Heart left ventricle (tissue), 16 donors: ENCODE measurements around the gene PHKG2. TPM values are rescaled to one million over a fixed set of nuclear protein-coding genes. Genes with fewer than 3 reads are reported as not detected.

Source experiments
- ATAC-seq, 4 donors: fragments of 200-7000 bp; cut with Tn5 transposase; one replicate each; pipeline ENCODE4 v1.9.1; 2020 to 2022; ENCODE audit warnings: moderate library complexity in 4 of 4, mild to moderate bottlenecking in 3 of 4, moderate number of reproducible peaks in 1 of 4
- DNase-seq, 5 donors: peaks; one replicate each; pipeline ENCODE4 v3.0.0-alpha.2; 2020
- H3K27ac ChIP-seq, 12 donors: fragments of 200-600 bp; sonication (generic) in 4 of 12; one replicate each; pipeline versions ENCODE4 v1.5.0 to v1.8.0; 2016 to 2022; ENCODE audit warnings: mild to moderate bottlenecking in 2 of 12
- H3K27me3 ChIP-seq, 9 donors: fragments of 200-600 bp; sonication (generic) in 2 of 9; one replicate each; pipeline versions ENCODE4 v1.5.1 to v1.8.0; 2016 to 2022; ENCODE audit warnings: mild to moderate bottlenecking in 3 of 9
- H3K36me3 ChIP-seq, 9 donors: fragments of 200-600 bp; sonication (generic) in 2 of 9; one replicate each; pipeline versions ENCODE4 v1.5.0 to v1.8.0; 2018 to 2022; ENCODE audit warnings: mild to moderate bottlenecking in 2 of 9
- H3K4me1 ChIP-seq, 12 donors: fragments of 200-600 bp; sonication (generic) in 4 of 12; one replicate each; pipeline versions ENCODE4 v1.5.0 to v1.8.0; 2016 to 2022; ENCODE audit warnings: mild to moderate bottlenecking in 3 of 12
- H3K4me3 ChIP-seq, 12 donors: fragments of 200-600 bp; sonication (generic) in 4 of 12; one replicate each; pipeline versions ENCODE4 v1.5.0 to v1.8.0; 2017 to 2022; ENCODE audit warnings: mild to moderate bottlenecking in 9 of 12, moderate library complexity in 4 of 12
- H3K9me3 ChIP-seq, 12 donors: fragments of 200-600 bp; sonication (generic) in 4 of 12; one replicate each; pipeline versions ENCODE4 v1.5.0 to v1.8.0; 2016 to 2022; ENCODE audit warnings: mild to moderate bottlenecking in 1 of 12
- CTCF ChIP-seq, 12 donors: fragments of 200-600 bp; sonication (generic) in 4 of 12; IDR thresholded peaks; one replicate each; pipeline versions ENCODE4 v1.5.0 to v1.8.0; 2018 to 2022; ENCODE audit warnings: antibody characterized with exemption in 12 of 12, mild to moderate bottlenecking in 5 of 12
- POLR2A ChIP-seq, 2 donors: fragments of 450-650 bp; IDR thresholded peaks; one replicate each; pipeline ENCODE4 v1.6.1; 2017; ENCODE audit warnings: antibody characterized with exemption in 2 of 2, mild to moderate bottlenecking in 2 of 2, moderate library complexity in 2 of 2
- WGBS, 4 donors: extraction: QIAGEN DNeasy Blood & Tissue Kit in 2 of 4; methylation state at CpG; one replicate each; pipeline versions ENCODE4 v1.1.5 to v1.1.7; 2013 to 2018; 5-methylcytosine and 5-hydroxymethylcytosine counted together
- intact Hi-C, 10 donors: fragments of 100-400 bp; cut with DNase I; formaldehyde crosslinking; loops; one replicate each; pipeline versions ENCODE4 v1.11.1 to v1.14.2; 2022
- polyA plus RNA-seq, 2 donors: library from polyadenylated mRNA; stranded (reverse); fragments of 200-250 nt; gene quantifications; one replicate each; pipeline ENCODE4 v1.2.3, GENCODE V29; 2013
- total RNA-seq, 9 donors: library from RNA; depleted of rRNA in 2 of 9; stranded (reverse); fragments of >200 nt in 2 of 9; fragmentation: NEBNext Ultra II Directional in 3 of 9; extraction: Animal tissue kit (Norgen Biotek cat#: 25700) in 3 of 9; gene quantifications; one replicate each; pipeline versions ENCODE4 v1.1.0 to v1.2.4, GENCODE V29; 2016 to 2023
- donor health status: ischemic (EF 13 %, LVEDD 7.1; RV severe dilation, severe dysfunction).
- donor health status: healthy with polysubstance abuse.
- donor health status: DM: no; HTN: yes; CAD: no.
- donor health status: DM: no; HTN: no; CAD: no.
- donor health status: ischemic (EF 25% LVEDD 6.9; RV normal size, moderate dysfunction).
- donor health status: ischemic (EF 25% LVEDD 5.7; RV mildly dilated, moderate dysfunction).
- donor health status: healthy.
- donor health status: DM: yes; HTN: yes; CAD: no.
- donor health status: ischemic (EF 35%, LVEDD 5.7; RV mildly dilated, moderate dysfunction).
- donor health status: nonischemic (EF 11% LVEDD 7.7; RV severe dilation, severe dysfunction).
- donor health status: DM: yes; HTN: yes; CAD: no.
- donor health status: PGD.
- donor health status: ischemic (EF 29% LVEDD 5.4; RV normal size, mild dysfunction).
- donor health status: nonischemic (EF 23%, LVEDD 6.1; RV moderate dilation, normal function).

Gene PHKG2
- total and polyA plus RNA-seq, 11 donors = 13.5 to 37.7 (median 18.3) TPM

- Histone ChIP-seq H3K9me3 (no peaks in the 10 kb centered on the region), H3K27me3 (no peaks in the 10 kb centered on the region), H3K36me3 (peaks cover 0 to 89% (median 79%) of the 10 kb centered on the region in 9 donors), H3K4me1 (peaks cover 0 to 26% (median 22%) of the 10 kb centered on the region in 12 donors), H3K4me3 (no peak overlapping the region), H3K27ac (no peak overlapping the region)
- no peak for TF ChIP-seq POLR2A (IDR thresholded peaks at IDR 0.05)
- no peak for TF ChIP-seq CTCF (IDR thresholded peaks at IDR 0.05)
- DNase-seq (no peak), ATAC-seq (no peak)
- 90 to 96% (median 92%) methylated on average over 7 to 17 of the region's 17 CpGs for WGBS, 4 donors
- intact Hi-C loops = no loop called here
These were observed 11.0 kb upstream of the PHKG2 start for GRCh38 chr16:30736995-30737793.

GRCh38 chr16:30737794-30738648 lies 10.2 kb upstream of the PHKG2 start:
- peaks cover 0 to 88% (median 74%) of the 10 kb centered on the region in 9 donors for H3K36me3 ChIP-seq

GRCh38 chr16:30738984-30739951 lies 9.0 kb upstream of the PHKG2 start:
- peaks cover 0 to 86% (median 64%) of the 10 kb centered on the region in 9 donors for H3K36me3 ChIP-seq
- DNase-seq = peak in 1 of 5 donors; percentile 25
- H3K27ac ChIP-seq = peak overlapping the region in 1 of 12 donors; percentile 20
- no peak for ATAC-seq
- H3K4me3 ChIP-seq = no peak overlapping the region
- H3K27me3 ChIP-seq = no peaks in the 10 kb centered on the region
- H3K4me1 ChIP-seq = peaks cover 0 to 33% (median 22%) of the 10 kb centered on the region in 12 donors
- intact Hi-C loops = no loop called here
- WGBS, 4 donors = 88 to 91% (median 89%) methylated on average over 23 to 37 of the region's 37 CpGs
- no peak for TF ChIP-seq POLR2A (IDR thresholded peaks at IDR 0.05)
- no peak for TF ChIP-seq CTCF (IDR thresholded peaks at IDR 0.05)
- H3K9me3 ChIP-seq = no peaks in the 10 kb centered on the region

More at GRCh38 chr16:30737794-30738648, 10.2 kb upstream of the PHKG2 start:
- Histone ChIP-seq H3K9me3 (no peaks in the 10 kb centered on the region), H3K4me3 (no peak overlapping the region), H3K27ac (no peak overlapping the region), H3K27me3 (no peaks in the 10 kb centered on the region), H3K4me1 (peaks cover 0 to 29% (median 22%) of the 10 kb centered on the region in 12 donors)
- DNase-seq (no peak), ATAC-seq (no peak)
- WGBS, 4 donors = 92 to 95% (median 93%) methylated on average over 19 to 25 of the region's 25 CpGs
- intact Hi-C loops = no loop called here
- no peak for TF ChIP-seq POLR2A (IDR thresholded peaks at IDR 0.05)
- TF ChIP-seq CTCF (IDR thresholded peaks at IDR 0.05) = no peak
